GM18909 (cell line): ENCODE results near the gene SNRPD2.
"Not testable (repeated sequence)": the region's sequence is repeated elsewhere in the genome, so short reads cannot be mapped to it uniquely, and the experiment has no call there.

Experiments used
- ATAC-seq: cut with Tn5 transposase; IDR thresholded peaks from one replicate; pipeline ENCODE4 v1.9.1; 2021; ENCODE audit warnings: mild to moderate bottlenecking; ENCODE audit not compliant: unreplicated experiment, poor library complexity

SNRPD2 gene

DNA sequence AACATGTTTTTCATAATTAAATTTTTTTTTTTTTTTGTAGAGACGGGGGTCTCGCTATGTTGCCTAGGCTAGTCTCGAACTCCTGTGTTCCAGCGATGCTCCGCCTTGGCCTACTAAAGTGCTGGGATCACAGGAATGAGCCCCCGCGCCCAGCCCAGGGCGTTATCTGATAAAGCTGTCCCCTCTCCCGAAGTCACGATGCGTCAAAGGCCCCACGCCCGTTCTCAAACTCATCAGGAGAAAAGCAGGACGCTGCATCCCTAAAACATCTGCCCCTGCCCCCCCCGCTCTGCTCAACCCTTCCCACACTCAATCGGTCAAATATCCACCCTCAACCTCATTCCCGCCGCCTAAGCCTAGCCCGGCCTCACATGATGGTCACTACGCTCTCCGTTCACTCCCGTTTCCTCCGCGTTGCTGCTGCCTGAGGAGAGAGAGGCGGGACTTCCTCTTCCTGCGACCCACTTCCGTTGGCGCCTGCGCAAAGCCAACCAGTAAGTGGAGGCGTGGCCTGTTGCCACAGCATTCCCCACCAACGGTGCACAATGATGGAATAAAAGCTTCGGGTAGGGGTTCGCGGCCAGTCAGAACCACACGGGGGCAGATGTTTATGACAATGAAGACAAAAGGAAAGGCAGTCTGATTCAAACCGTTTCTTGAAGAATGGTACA, at the start of gene SNRPD2:
Gene SNRPD2, minus strand, starts transcription at position 438 of the 671 bp plus-strand sequence. Its CDS starts 65 bp downstream, at position 373.
- peak; percentile 54 for ATAC-seq

DNA sequence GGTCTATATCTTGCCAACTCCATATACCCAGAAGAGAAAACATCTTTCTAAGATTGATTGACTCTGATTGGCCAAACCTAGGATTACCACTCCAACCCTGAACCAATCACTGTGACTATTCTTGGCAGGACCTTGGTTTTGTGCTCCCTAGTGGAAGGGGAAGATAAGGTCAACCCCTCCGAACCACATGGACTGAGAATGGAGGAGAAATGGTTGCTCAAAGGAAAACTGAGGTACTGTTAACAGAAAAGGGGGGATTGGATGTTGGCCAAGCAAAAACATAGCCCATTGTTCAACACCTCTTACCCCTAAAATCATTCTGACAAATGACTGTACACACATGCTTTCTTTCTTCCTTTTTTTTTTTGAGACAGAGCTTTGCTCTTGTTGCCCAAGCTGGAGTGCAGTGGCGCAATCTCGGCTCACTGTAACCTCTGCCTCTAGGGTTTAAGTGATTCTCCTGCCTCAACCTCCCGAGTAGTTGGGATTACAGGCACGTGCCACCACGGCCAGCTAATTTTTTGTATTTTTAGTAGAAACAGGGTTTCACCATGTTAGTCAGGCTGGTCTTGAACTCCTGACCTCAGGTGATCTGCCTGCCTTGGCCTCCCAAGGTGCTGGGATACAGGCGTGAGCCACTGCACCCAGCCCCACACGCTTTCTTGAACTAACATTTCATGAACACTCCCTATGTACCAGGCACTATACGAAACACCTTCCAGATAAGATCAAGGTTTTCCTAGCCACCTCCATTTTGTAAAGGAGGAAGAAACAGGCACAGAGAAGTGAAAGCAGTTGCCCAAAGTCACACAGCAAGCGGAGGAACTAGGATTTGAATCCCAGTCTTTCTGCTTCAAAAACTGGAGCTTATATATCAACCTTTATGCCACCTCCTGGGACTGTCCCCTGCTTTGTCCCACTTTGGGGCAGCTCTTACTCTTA, 48.0 kb upstream of the SNRPD2 start:
- no peak for ATAC-seq

DNA sequence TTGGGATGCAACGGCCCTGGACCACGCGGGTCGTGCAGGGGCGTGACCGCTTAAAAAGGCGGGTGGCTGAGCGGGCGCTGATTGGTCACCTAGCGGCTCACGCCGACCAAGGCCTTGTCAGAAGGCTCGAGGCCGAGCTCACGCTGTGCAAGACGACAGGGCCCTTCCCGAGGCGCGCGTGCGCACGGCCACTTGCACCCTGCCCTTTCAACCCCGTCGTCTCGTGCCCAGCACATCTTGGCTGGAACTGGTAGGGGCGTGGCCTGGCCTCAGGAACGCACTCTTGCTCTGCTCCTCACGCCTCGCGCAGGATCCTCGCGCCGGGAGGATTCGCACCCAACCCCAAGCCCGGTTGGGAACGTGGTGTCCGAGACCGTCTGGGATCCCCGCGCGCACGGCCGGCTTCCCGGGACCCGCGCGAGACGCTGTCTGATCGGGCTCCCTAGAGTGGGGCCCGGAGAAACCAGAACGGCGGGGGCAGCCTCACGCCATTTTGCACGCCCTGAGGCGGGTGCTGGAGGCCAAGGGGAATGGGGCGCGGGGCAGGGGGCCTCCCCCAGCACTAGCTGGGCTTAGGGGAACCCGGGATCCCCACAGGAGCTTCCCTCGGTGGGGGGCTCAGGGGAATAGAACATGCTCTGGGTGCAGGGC, 41.5 kb upstream of the SNRPD2 start, which contains the start of gene MEIOSIN:
Gene MEIOSIN, plus strand, starts transcription at position 280 of the 651 bp plus-strand sequence. CDS start 1,938 bp downstream, outside the sequence.
- ATAC-seq = no peak

DNA sequence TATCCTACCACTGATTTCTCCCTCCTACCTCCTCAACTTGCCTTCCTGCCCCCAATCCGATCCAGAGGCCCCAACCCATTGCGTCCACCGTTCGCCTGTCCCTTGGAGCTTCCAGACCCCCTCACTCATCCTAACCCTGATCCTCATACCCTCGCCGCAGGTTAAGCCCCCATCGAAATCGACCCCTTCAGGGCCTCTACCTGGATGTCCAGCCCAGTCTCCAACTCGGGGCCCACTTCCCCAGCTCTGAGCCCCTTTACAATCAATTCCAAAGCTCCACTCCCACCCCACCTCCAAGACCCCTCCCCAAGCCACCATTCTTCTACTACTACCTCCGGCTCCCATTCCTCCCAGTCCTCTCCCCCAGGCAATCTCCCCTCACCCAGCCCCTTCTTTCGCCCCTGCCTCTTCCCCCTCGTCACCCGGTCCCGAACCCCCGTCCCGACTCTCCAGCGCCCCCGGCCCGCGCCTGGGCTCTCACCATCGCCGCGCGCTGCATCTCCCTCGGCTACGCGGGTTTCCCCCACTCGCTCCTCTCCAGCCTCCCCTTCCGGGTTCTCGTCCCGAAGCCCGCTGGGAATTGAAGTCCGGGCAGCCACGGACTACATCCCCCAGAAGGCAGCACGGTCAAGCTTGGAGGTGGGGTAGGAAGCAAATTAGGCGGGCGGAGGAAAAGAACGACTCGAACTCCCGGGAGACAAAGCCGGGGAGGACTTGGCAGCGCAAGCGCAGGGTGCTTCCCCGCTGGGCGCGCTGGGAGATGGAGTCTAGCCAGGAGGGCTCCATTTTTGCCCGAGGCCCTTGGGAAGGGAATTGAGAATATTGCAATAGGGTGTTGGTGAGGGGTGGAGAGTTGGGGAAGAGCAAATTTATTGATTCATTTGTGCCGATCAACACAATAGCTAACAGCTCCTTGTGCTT, 38.9 kb upstream of the SNRPD2 start, which contains the start of gene FBXO46:
Gene FBXO46, minus strand, starts transcription at position 529 of the 921 bp plus-strand sequence. CDS start 17,401 bp downstream, outside the sequence.
- ATAC-seq = peak; percentile 90

DNA sequence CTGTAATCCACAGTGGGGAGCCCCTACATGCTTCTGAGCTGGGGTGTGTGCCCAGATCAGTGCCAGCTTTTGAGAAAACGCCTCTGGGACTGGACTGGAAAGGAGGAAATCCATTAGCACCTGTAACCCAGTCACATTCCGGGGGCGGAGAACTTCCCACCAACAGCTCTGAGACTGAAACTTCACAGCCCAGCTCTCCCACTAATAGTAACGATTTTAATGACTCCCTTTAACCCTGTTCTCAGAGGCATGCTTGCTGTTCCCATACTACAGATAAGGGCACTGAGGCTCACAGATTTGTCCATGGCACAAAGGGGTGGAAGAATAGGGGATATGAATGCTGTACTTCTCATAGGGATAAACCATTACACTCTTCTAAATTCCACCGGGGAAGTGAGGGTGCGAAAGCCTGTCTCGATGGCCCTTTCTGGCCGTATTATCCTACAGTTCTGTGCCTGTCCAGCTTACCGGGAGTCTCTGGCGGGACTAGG, 38.1 kb upstream of the SNRPD2 start:
- ATAC-seq = no peak

DNA sequence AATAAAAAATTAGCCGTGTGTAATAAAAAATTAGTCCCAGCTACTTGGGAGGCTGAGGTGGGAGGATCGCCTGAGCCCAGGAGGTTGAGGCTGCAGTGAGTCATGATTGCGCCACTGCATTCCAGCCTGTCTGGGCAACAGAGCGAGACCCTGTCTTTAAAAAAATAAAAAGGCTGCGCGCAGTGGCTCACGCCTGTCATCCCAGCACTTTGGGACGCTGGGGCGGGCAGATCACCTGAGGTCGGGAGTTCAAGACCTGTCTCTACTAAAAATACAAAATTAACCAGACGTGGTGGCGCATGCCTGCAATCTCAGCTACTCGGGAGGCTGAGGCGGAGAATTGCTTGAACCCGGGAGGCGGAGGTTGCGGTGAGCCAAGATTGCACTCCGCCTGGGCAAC, 36.9 kb upstream of the SNRPD2 start:
- not testable (repeated sequence) for ATAC-seq

DNA sequence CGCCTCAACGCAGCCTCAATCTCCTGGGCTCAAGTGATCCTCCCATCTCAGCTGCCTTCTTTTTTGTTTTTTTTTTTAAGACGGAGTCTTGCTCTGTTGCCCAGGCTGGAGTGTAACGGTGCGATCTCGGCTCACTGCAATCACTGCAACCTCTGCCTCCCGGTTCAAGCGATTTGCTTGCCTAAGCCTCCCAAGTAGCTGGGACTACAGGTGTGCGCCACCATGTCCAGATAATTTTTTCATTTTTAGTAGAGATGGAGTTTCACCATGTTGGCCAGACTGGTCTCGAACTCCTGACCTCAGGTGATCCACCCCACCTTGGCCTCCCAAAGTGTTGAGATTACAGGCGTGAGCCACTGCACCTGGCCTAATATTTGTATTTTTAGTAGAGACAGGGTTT, 28.3 kb upstream of the SNRPD2 start:
- ATAC-seq = not testable (repeated sequence)

DNA sequence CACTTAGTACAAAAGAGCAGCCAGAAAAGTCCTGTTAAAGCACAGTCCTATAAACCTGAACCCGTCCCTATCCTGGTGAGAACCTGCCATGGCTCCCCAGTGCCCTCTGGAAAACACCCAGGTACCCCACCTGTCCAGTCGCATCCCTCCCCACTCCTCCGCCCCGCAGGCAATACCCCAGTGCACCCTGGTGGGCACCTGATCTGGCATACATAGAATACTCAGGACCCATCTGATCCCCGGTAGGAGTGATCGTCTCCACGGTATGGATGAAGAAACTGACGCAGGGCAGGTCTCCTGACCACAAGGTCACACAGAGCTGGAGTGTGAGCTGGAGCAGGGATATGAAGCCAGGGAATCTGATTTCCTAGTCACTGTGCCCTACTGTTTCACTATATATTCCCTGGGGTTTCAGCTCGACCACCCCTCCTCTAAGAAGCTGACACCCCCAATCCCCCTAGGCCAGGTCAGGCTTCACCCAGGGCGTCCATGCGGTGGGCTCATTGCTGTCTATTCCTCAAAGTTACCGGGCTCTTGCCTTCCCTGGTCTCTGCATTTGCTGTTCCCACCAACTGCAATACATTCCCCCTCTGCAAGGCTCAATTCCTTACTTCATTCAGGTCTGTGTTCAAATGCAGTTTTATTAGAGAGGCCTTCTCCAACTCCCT, 26.4 kb upstream of the SNRPD2 start:
- no peak for ATAC-seq

DNA sequence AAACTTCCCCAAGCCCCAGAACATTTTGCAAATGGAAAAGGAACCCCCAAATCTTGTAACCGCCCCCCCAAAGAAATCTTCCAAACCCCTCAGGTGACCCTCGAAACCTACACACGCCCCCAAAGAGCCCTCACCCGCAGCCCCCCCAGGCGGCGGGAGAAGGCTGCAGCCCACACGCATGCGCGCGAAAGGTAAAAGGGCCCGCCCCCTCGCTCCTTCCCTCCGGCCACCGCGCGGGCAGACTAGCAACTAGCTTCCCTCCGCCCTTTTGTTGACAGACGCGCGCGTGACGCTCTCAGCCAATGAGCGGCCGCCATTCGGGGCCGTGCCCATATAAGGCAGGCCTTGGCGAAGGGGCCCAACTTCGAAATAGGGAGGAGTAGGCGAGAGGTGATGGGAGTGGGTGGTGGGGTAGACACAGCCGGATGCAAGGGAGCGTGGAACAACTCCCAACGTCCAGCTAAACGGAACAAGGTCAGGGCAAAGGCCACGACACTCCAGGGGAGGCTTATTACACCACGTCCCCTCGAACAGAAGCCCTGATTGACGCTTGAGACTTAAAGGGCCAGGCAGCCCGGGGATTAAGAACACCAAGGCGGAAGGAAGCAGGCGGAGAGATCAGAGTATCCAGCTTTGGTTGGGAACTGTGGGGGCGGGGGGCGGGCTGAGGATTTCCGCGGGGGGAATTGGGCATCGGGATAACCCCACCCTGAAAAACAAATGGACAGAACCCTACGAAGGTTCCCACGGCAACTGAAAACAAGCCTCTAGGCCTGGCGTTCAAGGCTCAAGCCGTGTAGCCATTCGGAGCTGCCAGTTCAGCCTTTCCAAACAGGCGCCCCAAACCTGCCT, 25.6 kb upstream of the SNRPD2 start:
- ATAC-seq = peak; percentile 94

DNA sequence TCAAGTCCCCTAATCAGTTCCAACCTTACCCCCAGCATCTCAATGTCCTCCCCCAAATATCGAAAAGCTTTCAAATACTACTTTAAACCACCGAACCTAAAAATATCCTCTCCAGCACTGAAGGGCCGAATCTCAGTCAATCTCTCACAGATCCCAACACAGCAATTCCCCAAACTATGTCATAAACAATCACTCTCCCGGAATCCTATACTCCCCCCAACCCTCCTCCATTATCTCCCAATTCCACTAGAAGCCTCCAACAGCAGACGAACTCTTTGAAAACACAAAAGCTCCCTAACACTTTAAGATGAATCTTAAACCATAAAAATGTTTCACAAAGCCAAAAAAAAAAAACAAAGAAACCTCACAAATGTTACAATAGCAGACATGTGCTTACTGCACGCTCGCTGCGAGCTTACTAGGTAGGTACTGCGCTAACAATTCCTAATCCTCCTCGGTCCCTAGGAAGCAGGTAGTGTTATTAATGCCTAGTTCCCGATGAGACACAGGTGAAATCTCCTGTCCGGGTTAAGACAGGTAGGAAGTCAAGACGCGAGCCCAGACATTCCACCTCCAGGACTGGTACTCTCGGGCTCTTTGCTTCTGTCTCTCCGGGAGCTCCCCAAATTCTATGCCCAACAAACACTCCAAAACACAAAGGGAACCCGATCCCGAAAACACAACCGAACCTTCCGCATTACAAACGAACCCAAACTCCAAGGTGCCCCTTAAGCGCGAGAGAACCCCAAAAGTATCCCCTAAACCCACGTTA, 24.8 kb upstream of the SNRPD2 start:
- ATAC-seq = no peak

DNA sequence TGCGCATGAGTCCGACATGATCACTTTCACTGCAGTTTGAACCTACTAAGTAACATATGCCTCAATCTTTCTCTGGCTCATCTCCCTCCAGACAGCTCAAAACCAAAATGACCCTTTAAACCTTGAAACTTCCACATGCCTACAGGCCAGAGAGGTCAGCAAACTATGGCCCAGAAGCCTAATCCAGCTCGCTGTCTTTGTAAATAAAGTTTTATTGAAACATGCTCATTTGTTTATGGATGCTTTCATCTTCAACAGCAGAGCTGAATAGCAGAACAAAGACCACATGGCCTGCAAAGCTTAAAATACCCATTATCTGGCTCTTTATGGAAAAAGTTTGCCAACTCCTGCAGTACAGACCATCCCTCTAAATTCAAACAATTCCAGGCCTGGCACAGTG, 23.4 kb upstream of the SNRPD2 start:
- ATAC-seq = no peak

DNA sequence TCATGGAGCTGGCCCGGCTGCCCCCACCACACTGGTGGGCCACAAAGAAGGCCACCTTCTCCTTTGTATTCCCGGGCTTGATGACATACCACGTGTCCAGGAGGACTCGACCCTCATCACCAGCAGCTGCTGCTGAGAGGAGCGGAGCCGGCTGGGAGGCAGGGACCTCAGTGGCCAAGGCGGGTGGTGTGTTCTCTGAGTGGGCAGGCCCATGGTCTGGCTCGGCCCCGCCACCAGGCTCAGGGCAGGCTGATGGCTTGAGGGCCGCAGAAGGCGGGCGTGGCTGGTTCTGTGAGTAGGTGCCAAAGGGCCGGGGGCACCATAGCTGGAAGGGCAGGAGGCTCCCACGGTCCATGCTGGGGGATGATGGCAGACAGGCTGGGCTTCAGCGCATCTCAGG, 21.4 kb upstream of the SNRPD2 start:
- no peak for ATAC-seq

DNA sequence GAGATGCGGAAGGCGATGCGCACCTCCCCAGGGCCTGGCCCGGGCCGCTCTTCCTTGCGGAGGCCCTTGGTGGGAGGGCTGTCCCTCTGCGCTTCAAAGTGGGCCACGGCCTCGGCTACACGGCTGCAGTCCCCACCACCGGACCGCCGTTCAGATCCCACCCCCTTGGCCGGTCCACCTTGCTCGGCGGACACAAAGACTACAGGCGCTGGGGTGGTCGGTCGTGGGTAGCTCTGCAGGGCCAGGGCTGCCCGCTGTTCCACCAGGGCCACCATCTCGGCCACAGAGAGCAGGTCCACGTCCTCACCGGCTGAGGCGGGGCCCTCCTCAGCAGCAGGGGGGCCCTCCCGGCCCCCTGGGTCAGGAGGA, 20.9 kb upstream of the SNRPD2 start:
- no peak for ATAC-seq

DNA sequence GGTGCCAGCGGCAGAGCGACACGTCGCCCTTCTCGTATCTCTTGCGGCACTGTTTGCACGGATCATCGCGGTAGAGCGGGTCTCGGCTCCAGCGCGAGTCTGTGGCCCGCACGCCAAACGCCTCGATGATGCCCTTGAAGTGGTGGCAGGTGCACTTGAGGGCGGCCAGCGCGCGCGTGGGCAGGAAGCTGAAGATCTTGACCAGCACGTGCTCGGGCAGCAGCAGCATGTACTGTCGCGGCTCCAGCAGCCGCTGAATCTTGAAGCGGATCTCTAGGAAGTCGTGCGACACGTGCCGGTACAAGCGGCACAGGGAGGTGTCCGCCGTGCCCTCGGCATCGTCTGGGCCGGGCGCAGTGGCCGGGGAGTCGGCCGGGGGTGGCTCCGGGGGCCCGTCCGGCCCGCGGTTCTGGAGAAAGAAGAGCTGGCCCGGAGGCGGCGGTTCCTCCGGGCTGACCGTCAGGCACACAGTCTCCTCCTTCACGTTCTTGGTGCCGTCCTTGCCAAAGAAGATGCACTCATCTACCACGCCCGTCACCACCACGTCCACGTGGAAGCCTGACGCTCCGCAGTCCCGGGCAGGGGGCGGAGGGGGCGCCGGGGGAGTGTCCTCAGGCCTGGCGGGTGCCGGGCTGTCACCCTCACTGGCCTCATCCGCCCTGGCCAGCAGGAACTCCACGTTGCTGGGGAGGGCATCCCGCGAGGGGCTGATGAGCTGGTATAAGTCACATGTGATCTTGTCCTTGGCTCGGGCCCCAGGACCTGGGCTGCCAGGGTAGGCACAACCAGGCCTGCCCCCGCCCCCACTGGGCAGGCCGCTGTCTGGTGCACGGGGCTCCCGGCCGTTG, 20.3 kb upstream of the SNRPD2 start:
- no peak for ATAC-seq

DNA sequence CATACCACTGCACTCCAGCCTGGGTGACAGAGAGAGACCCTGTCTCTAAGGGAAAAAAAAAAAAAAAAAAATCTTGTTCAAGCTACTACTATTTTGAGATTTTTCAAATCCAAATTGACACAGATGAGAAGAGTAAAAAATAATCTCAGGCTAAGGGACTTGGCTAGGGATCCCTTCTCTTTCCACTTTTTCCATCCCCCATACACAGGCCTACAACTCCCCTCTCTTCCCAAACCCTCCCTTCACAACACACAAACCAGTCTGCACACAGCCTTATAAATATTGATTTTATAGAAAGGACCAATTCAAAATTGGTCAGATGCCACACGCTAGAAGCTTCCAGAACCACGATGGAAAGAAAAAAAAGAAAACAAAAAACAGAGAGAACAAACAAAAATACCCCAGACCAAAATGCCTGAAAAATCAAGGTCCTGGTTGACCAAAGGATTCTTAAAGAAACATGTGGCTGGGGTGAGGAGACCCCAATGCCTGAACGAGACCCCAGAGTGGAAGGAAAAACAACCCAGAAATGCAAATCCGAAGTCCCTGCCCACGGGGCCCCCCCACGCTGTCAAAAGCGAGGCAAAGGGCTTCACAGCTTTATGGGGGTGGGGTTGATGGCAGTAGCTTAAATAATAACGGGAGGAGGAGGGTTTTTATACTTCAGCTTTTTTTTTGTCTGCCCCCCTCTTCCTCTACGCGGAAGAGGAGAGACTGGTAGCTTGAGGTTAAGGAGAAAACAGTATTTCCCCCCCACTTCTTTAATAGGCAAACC, 18.8 kb upstream of the SNRPD2 start:
- no peak for ATAC-seq
